Activated effector memory CD4-positive, alpha-beta T cell treated with Interleukin-2 at 50 U/mL for 16 hours (primary cell): ENCODE measurements around the gene NBPF4.
"Not testable (repeated sequence)": the region's sequence is repeated elsewhere in the genome, so short reads cannot be mapped to it uniquely, and the experiment has no call there.

Experiments used
- DNase-seq: peaks from one replicate; pipeline ENCODE4 v3.0.0-alpha.2; 2020

Gene NBPF4

GRCh38 chr1:108211014-108211413 lies 32.9 kb downstream of the NBPF4 start:
- DNase-seq, result no peak

GRCh38 chr1:108209456-108210108 lies 34.3 kb downstream of the NBPF4 start:
- no peak for DNase-seq

- no peak for DNase-seq
These were observed 35.0 kb downstream of the NBPF4 start for GRCh38 chr1:108208724-108209446.

- DNase-seq, result not testable (repeated sequence)
These were observed 40.3 kb downstream of the NBPF4 start for GRCh38 chr1:108203582-108203981.

- DNase-seq, result no peak
These were observed 42.2 kb downstream of the NBPF4 start for GRCh38 chr1:108201687-108202086.

- DNase-seq, result peak; percentile 21
These were observed 43.2 kb downstream of the NBPF4 start for GRCh38 chr1:108200687-108201051.

- DNase-seq, result peak; percentile 78
These were observed 43.8 kb downstream of the NBPF4 start, which contains the start of gene SLC25A24 for GRCh38 chr1:108199781-108200686. SLC25A24 (minus strand) TSS chr1:108200343; CDS start chr1:108200138, 205 bp downstream.

GRCh38 chr1:108199201-108199691 lies 44.6 kb downstream of the NBPF4 start:
- no peak for DNase-seq

GRCh38 chr1:108194051-108194450 lies 49.8 kb downstream of the NBPF4 start:
- no peak for DNase-seq

- no peak for DNase-seq
These were observed 50.5 kb downstream of the NBPF4 start for GRCh38 chr1:108193333-108193732.

GRCh38 chr1:108192581-108192980 lies 51.3 kb downstream of the NBPF4 start:
- DNase-seq, result no peak

- DNase-seq, result no peak
These were observed 53.0 kb downstream of the NBPF4 start for GRCh38 chr1:108190686-108191416.

- DNase-seq, result no peak
These were observed 53.8 kb downstream of the NBPF4 start for GRCh38 chr1:108190001-108190634.

- DNase-seq, result no peak
These were observed 55.1 kb downstream of the NBPF4 start for GRCh38 chr1:108188801-108189200.

GRCh38 chr1:108182959-108183700 lies 60.7 kb downstream of the NBPF4 start:
- no peak for DNase-seq

GRCh38 chr1:108179018-108179417 lies 64.9 kb downstream of the NBPF4 start:
- DNase-seq, result no peak
